HepG2 (cell line): ENCODE data around the gene EPHA3. TPM values are rescaled to one million over a fixed set of nuclear protein-coding genes. Genes with fewer than 3 reads are reported as not detected.

Experiments used
- REST ChIP-seq, 2 experiments: IDR thresholded peaks; 2 replicates each; pipeline ENCODE4 v1.6.1; 2011 to 2012; ENCODE audit warnings: low read length in 2 of 2, borderline replicate concordance in 1 of 2, low read depth in 1 of 2, mild to moderate bottlenecking in 1 of 2, moderate library complexity in 1 of 2
- TOE1 ChIP-seq: sonication (generic); formaldehyde crosslinking; IDR thresholded peaks from 2 replicates; pipeline ENCODE4 v1.4.0; 2020; ENCODE audit warnings: mild to moderate bottlenecking, missing genetic modification reagents
- ZNF777 ChIP-seq: sonication (generic); formaldehyde crosslinking; IDR thresholded peaks from 2 replicates; pipeline ENCODE4 v1.4.0; 2020; ENCODE audit warnings: missing genetic modification reagents
- polyA plus RNA-seq, 8 experiments: library from polyadenylated mRNA; depleted of rRNA in 3 of 8; stranded (reverse) in 7 of 8; unstranded in 1 of 8; fragments of >200 nt; fragmentation: Illumina TruSeq in 4 of 8; extraction: Trizol in 4 of 8; gene quantifications; 2 replicates each; pipeline versions ENCODE4 v1.2.1 to v1.2.3, GENCODE V29; 2011 to 2016; ENCODE audit warnings: low read depth in 4 of 8, missing spikeins in 1 of 8, mixed read lengths in 1 of 8; ENCODE audit not compliant: insufficient read depth in 1 of 8
- total RNA-seq, 5 experiments: library from RNA; depleted of rRNA; stranded (reverse); fragments of >200 nt; fragmentation: Illumina TruSeq; extraction: Trizol; gene quantifications; 2 replicates each; pipeline ENCODE4 v1.2.3, GENCODE V29; 2016; ENCODE audit warnings: low read depth in 1 of 5
- TF ChIP-seq, protein P1 (sequence below): sonication (generic); formaldehyde crosslinking; IDR thresholded peaks from 2 replicates; pipeline ENCODE4 v1.5.0; 2020; ENCODE audit warnings: mild to moderate bottlenecking, missing genetic modification reagents, borderline replicate concordance

EPHA3 gene
- total and polyA plus RNA-seq, 2 of the 13 experiments (the other 11 are each of a cell fraction or from before 2014, with no cell fraction given): 0.01 TPM; not detected in 1

GRCh38 chr3:89227218-89227617 is 119.8 kb downstream of the EPHA3 start (continued):
- TF ChIP-seq, protein P1, sequence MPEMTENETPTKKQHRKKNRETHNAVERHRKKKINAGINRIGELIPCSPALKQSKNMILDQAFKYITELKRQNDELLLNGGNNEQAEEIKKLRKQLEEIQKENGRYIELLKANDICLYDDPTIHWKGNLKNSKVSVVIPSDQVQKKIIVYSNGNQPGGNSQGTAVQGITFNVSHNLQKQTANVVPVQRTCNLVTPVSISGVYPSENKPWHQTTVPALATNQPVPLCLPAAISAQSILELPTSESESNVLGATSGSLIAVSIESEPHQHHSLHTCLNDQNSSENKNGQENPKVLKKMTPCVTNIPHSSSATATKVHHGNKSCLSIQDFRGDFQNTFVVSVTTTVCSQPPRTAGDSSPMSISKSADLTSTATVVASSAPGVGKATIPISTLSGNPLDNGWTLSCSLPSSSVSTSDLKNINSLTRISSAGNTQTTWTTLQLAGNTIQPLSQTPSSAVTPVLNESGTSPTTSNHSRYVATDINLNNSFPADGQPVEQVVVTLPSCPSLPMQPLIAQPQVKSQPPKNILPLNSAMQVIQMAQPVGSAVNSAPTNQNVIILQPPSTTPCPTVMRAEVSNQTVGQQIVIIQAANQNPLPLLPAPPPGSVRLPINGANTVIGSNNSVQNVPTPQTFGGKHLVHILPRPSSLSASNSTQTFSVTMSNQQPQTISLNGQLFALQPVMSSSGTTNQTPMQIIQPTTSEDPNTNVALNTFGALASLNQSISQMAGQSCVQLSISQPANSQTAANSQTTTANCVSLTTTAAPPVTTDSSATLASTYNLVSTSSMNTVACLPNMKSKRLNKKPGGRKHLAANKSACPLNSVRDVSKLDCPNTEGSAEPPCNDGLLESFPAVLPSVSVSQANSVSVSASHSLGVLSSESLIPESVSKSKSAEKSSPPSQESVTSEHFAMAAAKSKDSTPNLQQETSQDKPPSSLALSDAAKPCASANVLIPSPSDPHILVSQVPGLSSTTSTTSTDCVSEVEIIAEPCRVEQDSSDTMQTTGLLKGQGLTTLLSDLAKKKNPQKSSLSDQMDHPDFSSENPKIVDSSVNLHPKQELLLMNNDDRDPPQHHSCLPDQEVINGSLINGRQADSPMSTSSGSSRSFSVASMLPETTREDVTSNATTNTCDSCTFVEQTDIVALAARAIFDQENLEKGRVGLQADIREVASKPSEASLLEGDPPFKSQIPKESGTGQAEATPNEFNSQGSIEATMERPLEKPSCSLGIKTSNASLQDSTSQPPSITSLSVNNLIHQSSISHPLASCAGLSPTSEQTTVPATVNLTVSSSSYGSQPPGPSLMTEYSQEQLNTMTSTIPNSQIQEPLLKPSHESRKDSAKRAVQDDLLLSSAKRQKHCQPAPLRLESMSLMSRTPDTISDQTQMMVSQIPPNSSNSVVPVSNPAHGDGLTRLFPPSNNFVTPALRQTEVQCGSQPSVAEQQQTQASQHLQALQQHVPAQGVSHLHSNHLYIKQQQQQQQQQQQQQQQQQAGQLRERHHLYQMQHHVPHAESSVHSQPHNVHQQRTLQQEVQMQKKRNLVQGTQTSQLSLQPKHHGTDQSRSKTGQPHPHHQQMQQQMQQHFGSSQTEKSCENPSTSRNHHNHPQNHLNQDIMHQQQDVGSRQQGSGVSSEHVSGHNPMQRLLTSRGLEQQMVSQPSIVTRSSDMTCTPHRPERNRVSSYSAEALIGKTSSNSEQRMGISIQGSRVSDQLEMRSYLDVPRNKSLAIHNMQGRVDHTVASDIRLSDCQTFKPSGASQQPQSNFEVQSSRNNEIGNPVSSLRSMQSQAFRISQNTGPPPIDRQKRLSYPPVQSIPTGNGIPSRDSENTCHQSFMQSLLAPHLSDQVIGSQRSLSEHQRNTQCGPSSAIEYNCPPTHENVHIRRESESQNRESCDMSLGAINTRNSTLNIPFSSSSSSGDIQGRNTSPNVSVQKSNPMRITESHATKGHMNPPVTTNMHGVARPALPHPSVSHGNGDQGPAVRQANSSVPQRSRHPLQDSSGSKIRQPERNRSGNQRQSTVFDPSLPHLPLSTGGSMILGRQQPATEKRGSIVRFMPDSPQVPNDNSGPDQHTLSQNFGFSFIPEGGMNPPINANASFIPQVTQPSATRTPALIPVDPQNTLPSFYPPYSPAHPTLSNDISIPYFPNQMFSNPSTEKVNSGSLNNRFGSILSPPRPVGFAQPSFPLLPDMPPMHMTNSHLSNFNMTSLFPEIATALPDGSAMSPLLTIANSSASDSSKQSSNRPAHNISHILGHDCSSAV (CRISPR knock-in tag): no peak
- TF ChIP-seq TOE1 (no peak), REST (IDR thresholded peaks at IDR 0.05; ENCODE audit: borderline replicate concordance in 1 of 2, low read depth in 1 of 2, low read length in 2 of 2) (no peak), ZNF777 (no peak)
- TF ChIP-seq, all 625 proteins: peak for 0
